ENCODE measurements around the gene RP9.

Gene RP9

GRCh38 chr7:33128990-33129805 is 20.0 kb upstream of the RP9 start, which contains the start of gene BBS9:
TSS of gene BBS9 (plus strand) at chr7:33129564. CDS start at chr7:33146253, 16,689 bp downstream.
- peak; percentile 94 for DNase-seq
- Histone ChIP-seq H3K27ac (peak within 1 kb of the TSS; percentile 65), H3K4me3 (ENCODE audit: low read depth, low read length) (peak within 1 kb of the TSS; percentile 68), H3K9me3 (ENCODE audit: severe bottlenecking) (no peaks in the 10 kb centered on the region), H3K27me3 (ENCODE audit: insufficient read depth, low read depth, severe bottlenecking) (no peaks in the 10 kb centered on the region), H3K36me3 (no peaks in the 10 kb centered on the region)
- TF ChIP-seq, protein P1, sequence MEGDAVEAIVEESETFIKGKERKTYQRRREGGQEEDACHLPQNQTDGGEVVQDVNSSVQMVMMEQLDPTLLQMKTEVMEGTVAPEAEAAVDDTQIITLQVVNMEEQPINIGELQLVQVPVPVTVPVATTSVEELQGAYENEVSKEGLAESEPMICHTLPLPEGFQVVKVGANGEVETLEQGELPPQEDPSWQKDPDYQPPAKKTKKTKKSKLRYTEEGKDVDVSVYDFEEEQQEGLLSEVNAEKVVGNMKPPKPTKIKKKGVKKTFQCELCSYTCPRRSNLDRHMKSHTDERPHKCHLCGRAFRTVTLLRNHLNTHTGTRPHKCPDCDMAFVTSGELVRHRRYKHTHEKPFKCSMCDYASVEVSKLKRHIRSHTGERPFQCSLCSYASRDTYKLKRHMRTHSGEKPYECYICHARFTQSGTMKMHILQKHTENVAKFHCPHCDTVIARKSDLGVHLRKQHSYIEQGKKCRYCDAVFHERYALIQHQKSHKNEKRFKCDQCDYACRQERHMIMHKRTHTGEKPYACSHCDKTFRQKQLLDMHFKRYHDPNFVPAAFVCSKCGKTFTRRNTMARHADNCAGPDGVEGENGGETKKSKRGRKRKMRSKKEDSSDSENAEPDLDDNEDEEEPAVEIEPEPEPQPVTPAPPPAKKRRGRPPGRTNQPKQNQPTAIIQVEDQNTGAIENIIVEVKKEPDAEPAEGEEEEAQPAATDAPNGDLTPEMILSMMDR (IDR thresholded peaks at IDR 0.05; ENCODE audit: low read depth, low read length), result no peak

- TF ChIP-seq, protein P1 (IDR thresholded peaks at IDR 0.05; ENCODE audit: low read depth, low read length), result no peak
- Histone ChIP-seq H3K27ac (peak overlapping the region; percentile 65), H3K9me3 (ENCODE audit: severe bottlenecking) (no peaks in the 10 kb centered on the region)
Observed at GRCh38 chr7:33128631-33128989, 19.4 kb upstream of the RP9 start.

DNA sequence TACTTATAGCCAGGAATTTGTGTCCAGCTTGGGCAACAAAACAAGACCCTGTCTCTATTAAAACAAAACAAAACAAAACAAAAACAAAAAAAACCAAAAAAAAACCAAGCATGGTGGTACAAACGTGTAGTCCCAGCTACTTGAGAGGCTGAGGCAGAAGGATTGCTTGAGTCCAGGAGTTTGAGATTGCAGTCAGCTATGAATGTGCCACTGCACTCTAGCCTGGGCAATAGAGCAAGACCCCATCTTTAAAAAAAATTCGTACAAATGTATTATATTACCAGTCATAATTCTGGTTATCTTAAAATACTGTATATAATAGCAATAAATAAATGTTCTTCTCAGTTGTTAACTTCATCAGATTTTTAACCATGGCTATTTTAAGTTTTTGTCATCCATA is 17.9 kb upstream of the RP9 start:
- no peaks in the 10 kb centered on the region for H3K36me3 ChIP-seq
- H3K9me3 ChIP-seq (ENCODE audit: severe bottlenecking), result no peaks in the 10 kb centered on the region
- H3K27me3 ChIP-seq (ENCODE audit: insufficient read depth, low read depth, severe bottlenecking), result no peaks in the 10 kb centered on the region
- no peak overlapping the region for H3K27ac ChIP-seq
- TF ChIP-seq, protein P1 (IDR thresholded peaks at IDR 0.05; ENCODE audit: low read depth, low read length), result no peak
- DNase-seq, result no peak
- no peak overlapping the region for H3K4me3 ChIP-seq (ENCODE audit: low read depth, low read length)

More at GRCh38 chr7:33128631-33128989, 19.4 kb upstream of the RP9 start:
- Histone ChIP-seq H3K27me3 (ENCODE audit: insufficient read depth, low read depth, severe bottlenecking) (no peaks in the 10 kb centered on the region), H3K4me3 (ENCODE audit: low read depth, low read length) (peak overlapping the region; percentile 68), H3K36me3 (no peaks in the 10 kb centered on the region)
- no peak for DNase-seq

- H3K27ac ChIP-seq, result no peak overlapping the region
- TF ChIP-seq, protein P1 (IDR thresholded peaks at IDR 0.05; ENCODE audit: low read depth, low read length), result no peak
- H3K9me3 ChIP-seq (ENCODE audit: severe bottlenecking), result peaks cover 6% of the 10 kb centered on the region
Observed at GRCh38 chr7:33118383-33118782, 9.2 kb upstream of the RP9 start.

DNA sequence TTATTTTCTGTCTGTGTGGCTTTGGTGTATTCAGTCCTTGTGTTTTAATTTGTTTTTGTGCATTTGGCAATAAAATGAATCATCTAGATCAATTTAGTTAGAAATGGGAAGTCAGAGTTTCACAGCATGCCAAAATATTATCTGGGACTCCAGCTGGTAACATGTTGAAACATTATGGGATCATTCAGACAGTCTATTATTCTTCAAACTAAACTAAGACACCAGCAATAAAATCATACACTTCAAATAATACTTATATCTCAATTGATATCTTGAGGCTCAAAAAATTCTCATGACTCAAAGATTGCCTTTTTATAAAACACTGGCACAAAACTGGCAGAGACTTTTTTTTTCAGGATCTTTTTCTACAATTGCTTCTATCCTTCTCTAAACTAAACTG is 5.8 kb upstream of the RP9 start:
- H3K36me3 ChIP-seq, result no peaks in the 10 kb centered on the region
- H3K27ac ChIP-seq, result no peak overlapping the region
- H3K27me3 ChIP-seq (ENCODE audit: insufficient read depth, low read depth, severe bottlenecking), result no peaks in the 10 kb centered on the region
- peaks cover 6% of the 10 kb centered on the region for H3K9me3 ChIP-seq (ENCODE audit: severe bottlenecking)
- TF ChIP-seq, protein P1 (IDR thresholded peaks at IDR 0.05; ENCODE audit: low read depth, low read length), result no peak
- DNase-seq, result no peak
- H3K4me3 ChIP-seq (ENCODE audit: low read depth, low read length), result no peak overlapping the region

More at GRCh38 chr7:33118383-33118782, 9.2 kb upstream of the RP9 start:
- Histone ChIP-seq H3K36me3 (no peaks in the 10 kb centered on the region), H3K27me3 (ENCODE audit: insufficient read depth, low read depth, severe bottlenecking) (no peaks in the 10 kb centered on the region), H3K4me3 (ENCODE audit: low read depth, low read length) (no peak overlapping the region)
- DNase-seq, result no peak
